ENCODE results near the gene FAM24B. TPM values are rescaled to one million over a fixed set of nuclear protein-coding genes. Genes with fewer than 3 reads are reported as not detected.
"Not testable (repeated sequence)": the region's sequence is repeated elsewhere in the genome, so short reads cannot be mapped to it uniquely, and the experiment has no call there.

Gene FAM24B
- total RNA-seq, 1 experiment from 2014 or later, result 10.8 TPM

DNA sequence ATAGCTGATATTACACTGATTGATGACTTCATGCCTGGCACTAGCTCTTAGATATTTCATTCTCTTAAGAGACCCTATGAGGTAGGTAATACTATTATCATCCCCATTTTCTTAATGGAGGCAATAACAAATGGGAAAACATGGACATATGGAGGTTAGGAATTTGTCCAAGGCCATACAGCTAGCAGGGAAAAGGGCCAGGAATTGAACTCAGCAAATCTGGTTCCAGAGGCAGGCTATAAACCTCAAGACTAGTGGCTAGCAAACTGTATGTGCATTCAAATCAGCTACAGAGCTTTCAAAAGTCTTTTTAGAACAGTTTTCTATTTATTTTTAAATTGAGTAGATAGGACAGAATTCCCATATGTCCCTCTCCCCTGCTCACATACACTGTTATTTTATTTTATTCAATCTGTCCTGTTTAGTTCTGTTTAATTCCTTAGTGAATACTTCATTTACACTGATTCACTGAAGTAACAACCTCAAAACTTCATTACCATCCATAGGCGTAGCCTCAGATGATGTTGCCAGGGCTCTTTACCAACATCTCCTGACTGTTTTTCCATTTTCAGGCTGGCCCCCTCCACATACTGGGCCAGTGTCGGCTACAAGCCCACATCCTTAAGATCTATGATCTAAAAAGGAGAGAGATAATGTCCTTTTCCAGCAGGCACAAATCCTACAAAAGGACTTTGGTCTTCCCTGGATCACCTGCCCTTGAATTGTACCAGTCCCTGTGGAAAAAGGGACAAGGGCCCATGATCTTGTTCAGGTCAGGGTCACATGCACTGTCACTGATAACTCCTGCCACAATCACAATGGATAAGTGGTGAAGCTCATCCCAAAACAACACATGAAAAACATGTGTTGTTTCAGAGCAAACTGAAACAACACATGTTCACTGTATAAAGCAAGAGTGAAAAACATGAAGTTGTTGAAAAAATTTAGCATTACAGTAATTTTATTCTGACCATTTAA is 15.9 kb downstream of the FAM24B start:
- intact Hi-C loops (cut with micrococcal nuclease; ENCODE audit: unreplicated experiment), result no loop called here
- H3K9me2 ChIP-seq (ENCODE audit: insufficient read depth), result no peaks in the 10 kb centered on the region
- no peak overlapping the region for H2AFZ ChIP-seq
- no peak for DNase-seq
- H3K27ac ChIP-seq, result no peak overlapping the region
- H3K4me2 ChIP-seq, result no peak overlapping the region
- H3K36me3 ChIP-seq (ENCODE audit: low read depth), result no peaks in the 10 kb centered on the region
- no TSS peak for BruUV-seq (replicated peaks)
- no peaks in the 10 kb centered on the region for H3F3A ChIP-seq (ENCODE audit: insufficient read depth, low read depth)
- H3K9me3 ChIP-seq (ENCODE audit: insufficient read depth, low read depth), result no peaks in the 10 kb centered on the region
- no peaks in the 10 kb centered on the region for H4K20me1 ChIP-seq (ENCODE audit: insufficient read depth)
- ChIA-PET POLR2A (ENCODE audit: unreplicated experiment) (interaction anchor here (0.7 kb wide), 1 partner anchor 69 kb away, joined by 6 read pairs; no protein-coding TSS in a partner anchor), CTCF (no interaction called here)
- peaks cover 25% of the 10 kb centered on the region for H3K4me1 ChIP-seq (replicated peaks; ENCODE audit: insufficient read depth)
- no peak overlapping the region for H3K4me3 ChIP-seq
- H3K27me3 ChIP-seq (ENCODE audit: insufficient read depth, low read depth), result no peaks in the 10 kb centered on the region
- no peak for TF ChIP-seq EZH2 (IDR thresholded peaks at IDR 0.05; ENCODE audit: low read depth)
- TF ChIP-seq, protein P1, sequence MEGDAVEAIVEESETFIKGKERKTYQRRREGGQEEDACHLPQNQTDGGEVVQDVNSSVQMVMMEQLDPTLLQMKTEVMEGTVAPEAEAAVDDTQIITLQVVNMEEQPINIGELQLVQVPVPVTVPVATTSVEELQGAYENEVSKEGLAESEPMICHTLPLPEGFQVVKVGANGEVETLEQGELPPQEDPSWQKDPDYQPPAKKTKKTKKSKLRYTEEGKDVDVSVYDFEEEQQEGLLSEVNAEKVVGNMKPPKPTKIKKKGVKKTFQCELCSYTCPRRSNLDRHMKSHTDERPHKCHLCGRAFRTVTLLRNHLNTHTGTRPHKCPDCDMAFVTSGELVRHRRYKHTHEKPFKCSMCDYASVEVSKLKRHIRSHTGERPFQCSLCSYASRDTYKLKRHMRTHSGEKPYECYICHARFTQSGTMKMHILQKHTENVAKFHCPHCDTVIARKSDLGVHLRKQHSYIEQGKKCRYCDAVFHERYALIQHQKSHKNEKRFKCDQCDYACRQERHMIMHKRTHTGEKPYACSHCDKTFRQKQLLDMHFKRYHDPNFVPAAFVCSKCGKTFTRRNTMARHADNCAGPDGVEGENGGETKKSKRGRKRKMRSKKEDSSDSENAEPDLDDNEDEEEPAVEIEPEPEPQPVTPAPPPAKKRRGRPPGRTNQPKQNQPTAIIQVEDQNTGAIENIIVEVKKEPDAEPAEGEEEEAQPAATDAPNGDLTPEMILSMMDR (conservative IDR thresholded peaks at IDR 0.05), result no peak
- H3K79me2 ChIP-seq (ENCODE audit: low read depth), result peaks cover 30% of the 10 kb centered on the region

DNA sequence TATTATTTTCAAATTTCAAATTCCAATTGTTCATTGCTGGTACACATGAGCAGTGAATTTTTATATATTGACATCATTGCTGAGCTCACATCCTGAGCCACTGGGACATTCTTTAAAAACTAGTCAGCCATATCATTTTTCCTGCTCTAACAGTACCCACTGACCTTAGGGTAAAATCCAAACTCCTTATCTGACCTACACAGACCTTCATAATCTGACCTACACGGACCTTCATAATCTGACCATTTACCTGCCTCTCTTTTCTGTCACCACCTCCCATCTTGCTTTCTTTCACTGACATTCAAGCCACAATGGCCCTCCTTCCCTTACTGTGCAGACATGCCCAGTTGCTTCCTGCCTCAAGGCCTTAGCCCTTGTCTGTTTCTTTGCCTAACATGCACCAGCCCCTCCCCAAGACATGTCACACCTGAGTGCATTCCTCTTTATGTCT is 17.6 kb downstream of the FAM24B start:
- H4K20me1 ChIP-seq (ENCODE audit: insufficient read depth), result no peaks in the 10 kb centered on the region
- peaks cover 29% of the 10 kb centered on the region for H3K79me2 ChIP-seq (ENCODE audit: low read depth)
- H3K36me3 ChIP-seq (ENCODE audit: low read depth), result no peaks in the 10 kb centered on the region
- ChIA-PET CTCF (no interaction called here), POLR2A (ENCODE audit: unreplicated experiment) (no interaction called here)
- no peak for DNase-seq
- H3K4me3 ChIP-seq, result no peak overlapping the region
- H3F3A ChIP-seq (ENCODE audit: insufficient read depth, low read depth), result no peaks in the 10 kb centered on the region
- H3K4me2 ChIP-seq, result no peak overlapping the region
- no peak overlapping the region for H2AFZ ChIP-seq
- no peaks in the 10 kb centered on the region for H3K9me3 ChIP-seq (ENCODE audit: insufficient read depth, low read depth)
- no peaks in the 10 kb centered on the region for H3K27me3 ChIP-seq (ENCODE audit: insufficient read depth, low read depth)
- no peaks in the 10 kb centered on the region for H3K9me2 ChIP-seq (ENCODE audit: insufficient read depth)
- BruUV-seq (replicated peaks), result TSS peak; percentile 22
- H3K27ac ChIP-seq, result no peak overlapping the region
- H3K4me1 ChIP-seq (replicated peaks; ENCODE audit: insufficient read depth), result peaks cover 25% of the 10 kb centered on the region
- TF ChIP-seq EZH2 (IDR thresholded peaks at IDR 0.05; ENCODE audit: low read depth), result no peak
- TF ChIP-seq, protein P1 (conservative IDR thresholded peaks at IDR 0.05), result no peak
- intact Hi-C loops (cut with micrococcal nuclease; ENCODE audit: unreplicated experiment), result no loop called here

DNA sequence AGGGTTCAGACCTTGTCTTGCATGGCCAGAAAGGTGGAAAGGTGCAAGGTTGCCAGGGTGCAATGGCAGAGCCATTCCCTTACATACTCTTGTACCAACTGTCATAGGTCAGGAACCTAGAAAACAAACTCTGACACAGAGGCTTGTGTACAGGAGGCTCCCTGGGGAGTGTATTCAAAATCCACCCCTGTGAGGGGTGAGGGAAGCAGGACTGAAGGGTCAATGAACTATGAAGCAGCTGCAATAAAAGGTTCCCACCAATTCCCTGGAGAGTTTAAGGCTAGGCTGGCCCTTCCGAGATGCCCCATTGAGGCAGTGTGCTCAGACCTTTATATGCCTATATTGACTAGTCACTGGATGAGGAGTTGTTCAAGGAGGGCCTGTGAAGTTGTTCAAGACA is 19.9 kb downstream of the FAM24B start:
- intact Hi-C loops (cut with micrococcal nuclease; ENCODE audit: unreplicated experiment), result no loop called here
- POLR2A ChIA-PET (ENCODE audit: unreplicated experiment), result no interaction called here

DNA sequence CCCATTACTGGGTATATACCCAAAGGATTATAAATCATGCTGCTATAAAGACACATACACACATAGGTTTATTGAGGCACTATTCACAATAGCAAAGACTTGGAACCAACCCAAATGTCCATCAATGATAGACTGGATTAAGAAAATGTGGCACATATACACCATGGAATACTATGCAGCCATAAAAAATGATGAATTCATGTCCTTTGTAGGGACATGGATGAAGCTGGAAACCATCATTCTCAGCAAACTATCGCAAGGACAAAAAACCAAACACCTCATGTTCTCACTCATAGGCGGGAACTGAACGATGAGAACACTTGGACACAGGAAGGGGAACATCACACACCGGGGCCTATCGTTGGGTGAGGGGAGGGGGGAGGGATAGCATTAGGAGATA is 21.3 kb downstream of the FAM24B start:
- intact Hi-C loops (cut with micrococcal nuclease; ENCODE audit: unreplicated experiment); H4K20me1 ChIP-seq (ENCODE audit: insufficient read depth); H3K9me2 ChIP-seq (ENCODE audit: insufficient read depth); H3K36me3 ChIP-seq (ENCODE audit: low read depth); H3K79me2 ChIP-seq (ENCODE audit: low read depth); H3F3A ChIP-seq (ENCODE audit: insufficient read depth, low read depth); CTCF ChIA-PET; H3K9me3 ChIP-seq (ENCODE audit: insufficient read depth, low read depth); H3K27me3 ChIP-seq (ENCODE audit: insufficient read depth, low read depth); H3K4me3 ChIP-seq; DNase-seq; H3K27ac ChIP-seq; BruUV-seq (replicated peaks); H3K4me2 ChIP-seq; H2AFZ ChIP-seq; POLR2A ChIA-PET (ENCODE audit: unreplicated experiment): not testable (repeated sequence)
- peaks cover 15% of the 10 kb centered on the region for H3K4me1 ChIP-seq (replicated peaks; ENCODE audit: insufficient read depth)

More for the DNA sequence above, 19.9 kb downstream of the FAM24B start:
- H3K27me3 ChIP-seq (ENCODE audit: insufficient read depth, low read depth), result no peaks in the 10 kb centered on the region
- TF ChIP-seq, protein P1 (conservative IDR thresholded peaks at IDR 0.05), result no peak
- TF ChIP-seq EZH2 (IDR thresholded peaks at IDR 0.05; ENCODE audit: low read depth), result no peak
- no peaks in the 10 kb centered on the region for H3K9me2 ChIP-seq (ENCODE audit: insufficient read depth)
- H3K27ac ChIP-seq, result no peak overlapping the region
- H3F3A ChIP-seq (ENCODE audit: insufficient read depth, low read depth), result no peaks in the 10 kb centered on the region
- peaks cover 14% of the 10 kb centered on the region for H3K79me2 ChIP-seq (ENCODE audit: low read depth)
- no peak overlapping the region for H3K4me2 ChIP-seq
- no peaks in the 10 kb centered on the region for H4K20me1 ChIP-seq (ENCODE audit: insufficient read depth)
- CTCF ChIA-PET, result no interaction called here
- DNase-seq, result no peak
- H3K36me3 ChIP-seq (ENCODE audit: low read depth), result no peaks in the 10 kb centered on the region
- H3K4me3 ChIP-seq, result no peak overlapping the region
- no peaks in the 10 kb centered on the region for H3K9me3 ChIP-seq (ENCODE audit: insufficient read depth, low read depth)
- H3K4me1 ChIP-seq (replicated peaks; ENCODE audit: insufficient read depth), result peaks cover 15% of the 10 kb centered on the region
- H2AFZ ChIP-seq, result no peak overlapping the region
- BruUV-seq (replicated peaks), result no TSS peak

Data from PC-9 (cell line).